HT-29 (cell line): Measurements from ENCODE around the gene TBL1Y. TPM values are rescaled to one million over a fixed set of nuclear protein-coding genes. Genes with fewer than 3 reads are reported as not detected.
"Not testable (repeated sequence)": the region's sequence is repeated elsewhere in the genome, so short reads cannot be mapped to it uniquely, and the experiment has no call there.

Source experiments
- DNase-seq: peaks from one replicate; pipeline ENCODE4 v3.0.0-alpha.2; 2015; ENCODE audit warnings: low spot score
- total RNA-seq: library from RNA; depleted of rRNA; stranded (reverse); fragments of >200 nt; shearing (Covaris generic); gene quantifications from 2 replicates; pipeline ENCODE4 v1.2.3, GENCODE V29; 2014; rRNA removed

The TBL1Y gene
- total RNA-seq, 1 experiment from 2014 or later: not detected

GRCh38 chrY:7080548-7080947, 170.1 kb downstream of the TBL1Y start:
- DNase-seq: not testable (repeated sequence)

GRCh38 chrY:7085606-7086005, 175.1 kb downstream of the TBL1Y start:
- no peak for DNase-seq

- DNase-seq: no peak
Measured at GRCh38 chrY:7092836-7093235, 182.3 kb downstream of the TBL1Y start.

- DNase-seq: no peak
Measured at GRCh38 chrY:7094365-7094764, 183.9 kb downstream of the TBL1Y start.

- no peak for DNase-seq
Measured at GRCh38 chrY:7097021-7097420, 186.5 kb downstream of the TBL1Y start.

GRCh38 chrY:7099742-7100141, 189.2 kb downstream of the TBL1Y start:
- no peak for DNase-seq

- DNase-seq: no peak
Measured at GRCh38 chrY:7102680-7103079, 192.2 kb downstream of the TBL1Y start.

- no peak for DNase-seq
Measured at GRCh38 chrY:7107179-7107578, 196.7 kb downstream of the TBL1Y start.

GRCh38 chrY:7110086-7110485, 199.6 kb downstream of the TBL1Y start:
- DNase-seq: no peak

GRCh38 chrY:7115871-7116270, 205.4 kb downstream of the TBL1Y start:
- DNase-seq: no peak

- DNase-seq: no peak
Measured at GRCh38 chrY:7122202-7122601, 211.7 kb downstream of the TBL1Y start.

- DNase-seq: no peak
Measured at GRCh38 chrY:7125136-7126056, 214.9 kb downstream of the TBL1Y start.

- no peak for DNase-seq
Measured at GRCh38 chrY:7128211-7128610, 217.7 kb downstream of the TBL1Y start.

Other genes starting within 250 kb of the TBL1Y start
- gene AMELY, start 1.1 kb downstream of the TBL1Y start, total RNA-seq: not detected in 2 replicates